GM21526 (cell line): Measurements from ENCODE around the gene KANSL3.

Experiments
- ATAC-seq: cut with Tn5 transposase; IDR thresholded peaks from one replicate; pipeline ENCODE4 v1.9.1; 2021; ENCODE audit warnings: moderate library complexity; ENCODE audit not compliant: unreplicated experiment, low FRiP score

Gene KANSL3

DNA sequence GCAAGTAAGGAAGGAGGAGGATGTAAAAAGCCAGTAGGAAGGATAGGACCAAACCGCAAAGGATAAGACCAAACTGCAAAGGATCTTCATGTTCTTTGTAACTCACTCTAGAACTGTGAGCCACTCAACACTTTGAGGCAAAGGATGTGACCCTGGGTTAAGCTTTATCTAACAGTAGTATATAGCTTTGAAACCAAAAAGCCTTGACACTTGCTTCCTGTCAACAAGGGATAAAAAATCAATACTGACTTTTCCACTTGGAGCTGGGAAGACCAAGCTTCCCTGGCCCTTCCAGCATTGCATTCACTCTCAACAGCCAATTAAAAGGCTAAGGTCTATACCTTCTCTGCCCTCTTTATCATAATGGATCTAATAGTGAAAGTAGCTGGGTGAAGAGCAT lies 22.0 kb downstream of the KANSL3 start:
- no peak for ATAC-seq

DNA sequence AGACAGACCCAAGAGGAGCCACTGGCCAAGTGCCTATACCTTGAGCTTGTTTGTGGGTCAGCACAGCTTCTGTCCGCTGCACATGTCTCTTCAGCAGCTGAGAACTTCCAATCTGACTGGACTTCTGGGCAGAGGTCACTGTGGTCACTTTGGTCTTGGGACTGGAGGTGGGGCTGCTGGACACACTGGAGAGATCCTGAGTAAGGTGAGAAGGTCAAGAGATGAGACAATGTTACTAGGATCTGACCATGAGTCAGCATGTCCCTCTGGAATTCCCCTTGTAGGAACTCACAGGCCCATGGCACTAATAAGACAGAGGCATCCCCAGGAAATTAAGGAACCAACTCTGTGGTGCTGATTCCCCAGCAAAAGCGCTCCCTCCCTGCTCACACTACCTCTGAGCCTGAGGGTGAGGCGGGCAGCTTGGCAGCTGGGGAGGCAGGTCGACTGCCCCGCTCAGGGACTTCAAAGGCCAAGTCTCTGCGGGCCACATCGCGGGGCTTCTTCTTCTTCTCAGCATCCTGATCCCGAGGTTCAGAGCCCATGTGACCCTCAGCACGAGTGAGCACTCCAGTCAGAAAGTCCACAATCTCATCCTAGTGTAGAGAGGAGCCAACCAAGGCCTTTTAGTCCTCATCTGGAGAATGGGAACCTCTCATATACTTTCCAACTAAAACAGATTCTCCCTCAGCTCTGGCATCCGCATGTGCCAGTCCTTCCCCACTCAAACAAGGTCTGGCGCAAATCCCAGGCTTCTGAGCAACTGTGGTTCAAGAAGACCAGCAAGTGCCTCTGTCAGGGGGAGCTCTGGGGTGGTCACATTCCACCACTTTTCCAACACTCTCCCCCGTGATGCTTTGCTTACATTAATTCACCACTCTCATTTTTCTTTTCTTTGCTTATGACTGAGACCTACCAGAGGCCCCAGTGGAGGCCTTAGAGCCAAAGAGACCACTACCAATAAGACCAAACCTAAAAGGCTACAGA lies 29.4 kb downstream of the KANSL3 start:
- no peak for ATAC-seq

DNA sequence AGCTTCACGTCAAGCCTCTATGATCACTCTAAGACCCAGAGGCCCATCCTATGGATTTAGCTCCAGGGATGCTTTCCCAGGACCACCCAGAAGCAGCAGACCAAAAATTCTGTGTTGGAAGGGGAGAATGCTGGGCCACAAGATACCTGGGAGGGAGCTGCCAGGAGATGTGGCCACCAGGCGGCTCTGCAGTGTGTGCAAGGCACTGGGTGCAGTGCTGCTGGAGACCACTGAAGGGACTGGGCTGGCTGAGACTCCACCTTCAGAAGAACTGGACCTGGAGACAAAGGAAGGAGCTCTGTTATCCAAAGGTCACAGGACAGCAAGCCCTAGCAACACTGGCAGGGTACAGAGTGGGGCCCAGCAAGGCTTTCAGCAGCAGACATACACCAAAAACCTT lies 34.0 kb downstream of the KANSL3 start:
- no peak for ATAC-seq

DNA sequence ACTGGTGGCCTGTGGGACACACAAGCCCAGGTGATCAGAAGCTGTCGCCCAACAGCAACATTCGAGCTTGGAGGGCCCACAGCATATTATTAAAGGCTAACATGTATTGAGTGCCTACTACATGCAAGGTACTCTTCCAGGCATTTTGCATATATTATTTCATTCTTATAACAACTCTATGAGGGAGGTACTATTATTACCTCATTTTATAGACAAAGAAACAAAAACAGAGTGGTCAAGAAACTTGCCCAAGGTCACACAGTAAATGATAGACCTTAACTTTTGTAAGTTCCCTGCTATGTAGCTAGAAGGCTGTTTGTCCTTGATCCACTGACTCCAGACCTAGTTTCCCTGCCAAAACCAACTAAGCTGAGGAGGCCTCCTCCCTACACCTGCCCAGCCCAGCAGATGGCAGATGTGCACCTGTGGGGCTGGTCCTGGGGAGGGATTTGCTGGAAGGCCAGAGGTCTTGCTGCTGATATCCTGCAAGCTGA lies 35.7 kb downstream of the KANSL3 start:
- ATAC-seq, result no peak

GRCh38 chr2:96601382-96602292 lies 36.5 kb downstream of the KANSL3 start:
- no peak for ATAC-seq

- ATAC-seq, result no peak
Measured at GRCh38 chr2:96599941-96600340, 38.2 kb downstream of the KANSL3 start.

- ATAC-seq, result no peak
Measured at GRCh38 chr2:96596596-96596995, 41.5 kb downstream of the KANSL3 start.

GRCh38 chr2:96594691-96595152 lies 43.4 kb downstream of the KANSL3 start:
- no peak for ATAC-seq

- ATAC-seq, result no peak
Measured at GRCh38 chr2:96594282-96594681, 43.8 kb downstream of the KANSL3 start.

DNA sequence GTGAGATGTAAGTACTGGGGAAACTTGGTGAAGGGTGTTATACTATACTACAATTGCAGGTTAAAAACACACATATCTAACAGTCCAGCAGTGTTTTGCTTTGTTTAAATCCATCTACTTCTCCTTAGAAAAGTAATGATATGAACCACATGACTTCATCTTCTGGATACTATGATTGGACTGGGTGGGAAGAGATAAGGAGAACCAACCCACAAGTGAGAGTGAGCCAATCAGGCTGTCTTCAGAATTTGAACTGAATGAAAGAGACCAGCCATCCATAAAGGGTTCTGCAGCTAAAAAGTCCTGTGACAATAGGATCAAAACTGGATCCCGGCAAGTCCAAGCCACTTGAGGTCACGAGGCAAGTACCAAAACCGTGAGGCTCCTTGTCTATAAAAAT lies 46.6 kb downstream of the KANSL3 start:
- ATAC-seq, result no peak

- ATAC-seq, result no peak
Measured at GRCh38 chr2:96591054-96591453, 47.1 kb downstream of the KANSL3 start.

DNA sequence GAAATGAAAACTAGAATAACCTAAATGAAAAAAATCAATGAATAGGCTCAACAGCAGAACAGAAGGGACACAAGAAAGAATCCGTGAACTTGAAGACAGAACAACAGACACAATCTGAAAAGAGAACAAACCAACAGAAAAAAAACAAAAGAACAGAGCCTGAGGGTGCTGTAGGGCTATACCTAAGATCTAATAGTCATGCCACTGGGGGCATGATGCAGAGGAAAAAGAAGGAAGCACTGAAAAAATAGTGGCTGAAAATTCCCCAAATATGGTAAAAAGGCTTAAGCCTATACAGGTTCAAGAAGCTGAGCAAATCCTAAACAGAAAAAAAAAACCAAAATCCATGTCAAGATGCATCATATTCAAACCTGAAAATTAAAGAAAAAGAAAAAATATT lies 50.3 kb downstream of the KANSL3 start:
- ATAC-seq, result no peak

GRCh38 chr2:96584017-96584416 lies 54.1 kb downstream of the KANSL3 start:
- ATAC-seq, result no peak

DNA sequence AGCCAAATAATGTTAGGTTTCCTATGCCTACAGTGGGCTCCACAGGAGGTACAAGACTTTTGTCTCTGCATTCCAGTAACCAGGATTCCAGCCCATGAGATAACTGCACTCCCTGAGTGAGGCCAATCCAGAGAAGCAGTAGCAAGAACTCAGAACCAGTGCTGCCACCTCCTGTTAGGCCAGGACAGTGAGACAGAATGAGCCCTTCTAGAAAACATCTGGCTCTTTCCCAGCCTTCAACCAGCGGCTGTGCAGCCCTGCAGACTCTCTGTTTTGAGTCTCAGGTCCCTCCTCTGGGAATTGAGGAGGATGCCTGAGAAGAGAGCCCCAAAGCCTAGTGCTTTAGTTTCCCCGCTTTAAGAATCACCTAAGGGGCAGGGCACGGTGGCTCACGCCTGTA lies 57.3 kb downstream of the KANSL3 start:
- no peak for ATAC-seq

GRCh38 chr2:96579422-96579821 lies 58.7 kb downstream of the KANSL3 start:
- ATAC-seq, result no peak

DNA sequence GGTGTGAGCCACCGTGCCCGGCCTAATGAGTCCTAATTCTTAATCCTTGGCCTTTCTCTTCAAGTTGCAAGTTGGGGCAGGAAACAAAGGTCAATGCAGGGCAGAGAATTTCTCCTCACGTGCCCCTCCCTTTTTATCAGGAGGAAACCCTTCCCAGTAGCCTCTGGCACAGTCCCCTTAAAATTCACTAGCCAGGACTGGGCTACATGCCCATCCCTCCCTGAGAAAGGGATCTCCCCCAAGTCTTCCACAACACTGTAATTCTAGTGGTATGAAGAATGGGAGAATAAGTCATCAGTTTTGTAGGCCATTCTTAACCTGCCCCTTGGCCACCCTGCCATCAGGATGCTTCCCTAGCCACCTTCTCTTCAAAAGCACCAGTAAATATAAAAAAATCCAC lies 59.4 kb downstream of the KANSL3 start:
- ATAC-seq, result no peak

- no peak for ATAC-seq
Measured at GRCh38 chr2:96577501-96577900, 60.6 kb downstream of the KANSL3 start.

- ATAC-seq, result no peak
Measured at GRCh38 chr2:96575785-96576456, 62.2 kb downstream of the KANSL3 start.

- no peak for ATAC-seq
Measured at GRCh38 chr2:96574364-96574763, 63.7 kb downstream of the KANSL3 start.

GRCh38 chr2:96568094-96568493 lies 70.0 kb downstream of the KANSL3 start:
- ATAC-seq, result no peak
